B cell (primary cell): ENCODE results near the gene INHBB.

ENCODE experiments used
- CTCF ChIP-seq: fragments of 200-600 bp; IDR thresholded peaks from one replicate; pipeline ENCODE4 v1.8.0; 2022; ENCODE audit warnings: antibody characterized with exemption, mild to moderate bottlenecking
- EZH2 ChIP-seq: IDR thresholded peaks from 2 replicates; pipeline ENCODE4 v1.6.1; 2012; ENCODE audit warnings: borderline replicate concordance, low read depth, mild to moderate bottlenecking, moderate library complexity, low read length; ENCODE audit not compliant: insufficient read depth, poor library complexity, severe bottlenecking

GRCh38 chr2:120366698-120367097 is 20.8 kb downstream of the INHBB start:
- TF ChIP-seq CTCF (no peak), EZH2 (no peak)
